GM23248 (cell line): Measurements from ENCODE around the gene RETSAT.

Source experiments
- EZH2 ChIP-seq: fragments of 200-600 bp; sonication (generic); IDR thresholded peaks from 2 replicates; pipeline ENCODE4 v1.6.1; 2018; ENCODE audit warnings: antibody characterized with exemption, mild to moderate bottlenecking; ENCODE audit not compliant: insufficient read depth, poor library complexity, severe bottlenecking
- EZH2phosphoT487 ChIP-seq: fragments of 200-600 bp; sonication (generic); IDR thresholded peaks from 2 replicates; pipeline ENCODE4 v1.6.1; 2018; ENCODE audit warnings: antibody characterized with exemption, moderate library complexity, mild to moderate bottlenecking, low read depth; ENCODE audit not compliant: insufficient read depth

- no peak for TF ChIP-seq EZH2phosphoT487
- TF ChIP-seq EZH2: no peak
Measured at GRCh38 chr2:85324639-85325465, 29.5 kb downstream of the RETSAT start.
